Immature natural killer cell (primary cell): ENCODE results near the gene LRMDA. TPM values are rescaled to one million over a fixed set of nuclear protein-coding genes. Genes with fewer than 3 reads are reported as not detected.

ENCODE experiments used
- DNase-seq, 3 donors: peaks; one replicate each; pipeline ENCODE4 v3.0.0; 2022; ENCODE audit warnings: mixed read lengths in 1 of 3
- H3K27ac Mint-ChIP-seq, 6 donors: one replicate each; pipeline ENCODE4 v1.8.0; 2020; ENCODE audit warnings: mixed read lengths in 6 of 6, mild to moderate bottlenecking in 5 of 6, inconsistent platforms in 4 of 6, moderate library complexity in 3 of 6
- H3K27me3 Mint-ChIP-seq, 3 donors: one replicate each; pipeline ENCODE4 v1.8.0; 2020 to 2021; ENCODE audit warnings: low read depth in 3 of 3, mild to moderate bottlenecking in 3 of 3, mixed read lengths in 3 of 3, moderate library complexity in 3 of 3, inconsistent platforms in 1 of 3
- H3K36me3 Mint-ChIP-seq, 3 donors: one replicate each; pipeline ENCODE4 v1.8.0; 2020; ENCODE audit warnings: mixed read lengths in 3 of 3, inconsistent platforms in 2 of 3, mild to moderate bottlenecking in 2 of 3
- H3K4me1 Mint-ChIP-seq, 2 donors: one replicate each; pipeline ENCODE4 v1.8.0; 2020; ENCODE audit warnings: inconsistent platforms in 2 of 2, mild to moderate bottlenecking in 2 of 2, mixed read lengths in 2 of 2, moderate library complexity in 1 of 2
- H3K4me3 Mint-ChIP-seq, 5 donors: one replicate each; pipeline ENCODE4 v1.8.0; 2020; ENCODE audit warnings: mild to moderate bottlenecking in 5 of 5, mixed read lengths in 5 of 5, inconsistent platforms in 3 of 5, moderate library complexity in 3 of 5
- H3K9me3 Mint-ChIP-seq, 6 donors: one replicate each; pipeline ENCODE4 v1.8.0; 2020; ENCODE audit warnings: mild to moderate bottlenecking in 6 of 6, mixed read lengths in 6 of 6, inconsistent platforms in 4 of 6, moderate library complexity in 3 of 6
- polyA plus RNA-seq, 3 donors: library from polyadenylated mRNA; unstranded; fragments of 300-500 nt; fragmentation: Illumina TruSeq; gene quantifications; one replicate each; pipeline ENCODE4 v1.2.3, GENCODE V29; 2021

The LRMDA gene
- polyA plus RNA-seq, 3 donors from 2014 or later: 1.7 to 14.2 (median 2.3) TPM

DNA sequence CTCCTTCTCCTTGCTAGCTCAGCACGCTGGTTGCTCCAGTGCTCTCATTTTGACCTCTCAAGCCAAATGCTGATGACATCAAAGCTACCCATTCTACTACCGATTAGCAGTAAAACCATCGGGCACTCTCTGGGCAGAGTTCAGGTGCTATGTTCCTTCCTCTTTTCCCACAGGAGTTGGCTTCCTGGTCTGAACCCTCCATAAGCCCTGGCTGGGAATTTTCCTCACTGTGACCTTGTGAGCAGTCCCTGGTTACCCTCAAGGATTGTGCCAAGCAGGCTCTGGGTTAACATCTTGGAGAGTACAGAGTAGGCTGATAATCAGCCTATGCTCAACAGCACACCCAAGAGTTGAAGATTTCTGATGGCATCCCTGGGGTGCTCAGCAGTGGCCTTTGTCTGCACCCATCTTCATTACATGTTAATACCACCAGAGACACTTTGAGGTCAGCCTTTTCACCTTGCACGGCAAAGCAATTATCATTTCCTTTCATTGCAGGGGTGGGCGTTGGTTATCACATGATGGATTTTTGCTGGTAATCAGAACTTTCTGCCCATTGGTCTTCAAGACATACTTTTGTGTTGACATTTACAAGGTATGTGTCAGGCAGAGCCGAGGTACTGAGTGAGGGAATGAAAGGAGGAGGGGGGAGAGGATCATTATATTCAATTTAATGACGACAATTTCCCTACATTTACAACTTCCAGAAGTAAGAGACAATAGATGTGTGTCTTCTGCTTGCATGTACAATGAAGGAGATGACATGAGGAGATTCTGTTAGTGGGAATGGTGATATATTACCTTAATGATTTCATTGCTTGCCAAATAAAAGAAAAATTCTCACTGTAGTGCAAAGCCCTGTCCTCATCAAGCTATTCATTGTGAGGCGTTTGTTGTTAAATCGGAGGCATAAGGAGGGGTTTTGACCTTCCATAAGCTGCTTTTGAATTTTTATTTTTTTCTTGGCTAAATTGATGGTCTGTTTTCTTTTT lies 452.0 kb downstream of the LRMDA start:
- peaks cover 0 to 2% (median 0%) of the 10 kb centered on the region in 6 donors for H3K9me3 Mint-ChIP-seq
- no peak overlapping the region for H3K27ac Mint-ChIP-seq
- no peaks in the 10 kb centered on the region for H3K27me3 Mint-ChIP-seq
- no peaks in the 10 kb centered on the region for H3K4me1 Mint-ChIP-seq
- H3K4me3 Mint-ChIP-seq: no peak overlapping the region
- no peaks in the 10 kb centered on the region for H3K36me3 Mint-ChIP-seq
- no peak for DNase-seq

DNA sequence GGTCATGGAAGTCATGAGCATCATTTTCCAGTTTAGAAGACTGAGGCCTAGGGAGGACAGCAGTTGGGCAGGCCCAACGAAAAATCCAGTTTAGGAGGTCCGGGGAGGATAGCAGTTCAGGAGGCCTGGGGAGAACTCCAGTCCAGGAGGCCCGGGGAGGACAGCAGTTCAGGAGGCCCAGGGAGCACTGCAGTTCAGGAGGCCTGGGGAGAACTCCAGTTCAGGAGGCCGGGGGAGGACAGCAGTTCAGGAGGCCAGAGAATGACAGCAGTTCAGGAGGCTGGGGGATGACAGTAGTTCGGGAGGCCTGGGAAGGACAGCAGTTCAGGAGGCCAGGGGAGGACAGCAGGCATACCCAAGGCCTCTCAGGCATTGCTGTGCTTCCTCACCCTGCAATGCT lies 453.4 kb downstream of the LRMDA start:
- no peak overlapping the region for H3K27ac Mint-ChIP-seq
- H3K36me3 Mint-ChIP-seq: no peaks in the 10 kb centered on the region
- H3K4me3 Mint-ChIP-seq: no peak overlapping the region
- no peaks in the 10 kb centered on the region for H3K27me3 Mint-ChIP-seq
- H3K9me3 Mint-ChIP-seq: peaks cover 0 to 2% (median 0%) of the 10 kb centered on the region in 6 donors
- H3K4me1 Mint-ChIP-seq: no peaks in the 10 kb centered on the region
- DNase-seq: no peak

DNA sequence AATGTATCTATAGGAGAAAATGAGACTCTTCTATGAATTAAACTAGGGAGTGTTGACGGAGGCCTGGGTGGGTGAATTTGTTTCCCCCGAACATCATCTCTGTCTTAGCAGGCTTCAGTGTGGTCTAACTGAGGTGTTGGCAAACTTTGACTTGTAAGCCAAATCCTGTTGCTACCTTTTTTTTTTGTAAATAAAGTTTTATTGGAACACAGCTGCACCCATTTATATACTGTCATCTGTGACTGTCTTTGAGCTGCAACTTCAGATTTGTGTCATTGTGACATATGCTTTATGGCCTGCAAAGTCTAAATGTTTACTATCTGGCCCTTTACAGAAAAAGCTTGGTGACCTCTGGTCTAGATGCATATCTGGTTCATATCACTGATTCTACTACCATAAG lies 455.9 kb downstream of the LRMDA start:
- no peak for DNase-seq
- no peaks in the 10 kb centered on the region for H3K36me3 Mint-ChIP-seq
- no peaks in the 10 kb centered on the region for H3K9me3 Mint-ChIP-seq
- H3K4me1 Mint-ChIP-seq: no peaks in the 10 kb centered on the region
- no peak overlapping the region for H3K27ac Mint-ChIP-seq
- H3K4me3 Mint-ChIP-seq: no peak overlapping the region
- peaks cover 0 to 4% (median 4%) of the 10 kb centered on the region in 3 donors for H3K27me3 Mint-ChIP-seq

DNA sequence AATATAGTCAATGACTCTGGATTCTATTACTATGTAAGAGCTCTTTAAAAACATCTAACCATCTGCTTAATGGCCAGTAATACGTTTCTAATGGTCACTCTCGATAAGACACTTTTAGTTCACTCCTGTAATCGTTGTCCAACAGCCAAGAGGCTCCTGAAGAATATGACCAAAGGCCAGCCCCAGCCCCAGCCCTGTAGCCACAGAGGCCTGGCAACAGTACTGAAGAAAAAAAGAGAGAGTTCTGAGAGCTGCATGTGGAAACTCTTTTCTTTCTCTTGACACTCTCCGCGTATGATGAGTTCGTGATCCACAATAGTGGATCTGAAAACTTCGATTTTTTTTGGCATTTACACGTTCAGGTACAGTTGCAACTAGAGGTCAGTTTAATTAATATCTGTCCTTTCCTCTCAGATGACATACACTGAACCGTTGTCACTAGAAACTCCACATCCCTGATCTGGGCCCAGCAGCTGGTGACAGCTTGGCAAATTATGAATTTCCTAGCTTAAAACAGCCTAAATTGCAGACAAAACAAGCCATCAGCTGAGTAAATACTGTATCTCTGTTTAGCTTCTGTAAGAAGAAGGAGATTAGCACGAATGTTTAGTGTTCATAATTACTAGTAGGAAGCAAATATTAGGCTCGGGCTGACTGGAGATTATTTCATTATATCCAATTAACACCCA lies 456.7 kb downstream of the LRMDA start:
- no peaks in the 10 kb centered on the region for H3K9me3 Mint-ChIP-seq
- no peak overlapping the region for H3K27ac Mint-ChIP-seq
- no peaks in the 10 kb centered on the region for H3K36me3 Mint-ChIP-seq
- no peak overlapping the region for H3K4me3 Mint-ChIP-seq
- DNase-seq: no peak
- no peaks in the 10 kb centered on the region for H3K4me1 Mint-ChIP-seq
- H3K27me3 Mint-ChIP-seq: peaks cover 0 to 4% (median 4%) of the 10 kb centered on the region in 3 donors

DNA sequence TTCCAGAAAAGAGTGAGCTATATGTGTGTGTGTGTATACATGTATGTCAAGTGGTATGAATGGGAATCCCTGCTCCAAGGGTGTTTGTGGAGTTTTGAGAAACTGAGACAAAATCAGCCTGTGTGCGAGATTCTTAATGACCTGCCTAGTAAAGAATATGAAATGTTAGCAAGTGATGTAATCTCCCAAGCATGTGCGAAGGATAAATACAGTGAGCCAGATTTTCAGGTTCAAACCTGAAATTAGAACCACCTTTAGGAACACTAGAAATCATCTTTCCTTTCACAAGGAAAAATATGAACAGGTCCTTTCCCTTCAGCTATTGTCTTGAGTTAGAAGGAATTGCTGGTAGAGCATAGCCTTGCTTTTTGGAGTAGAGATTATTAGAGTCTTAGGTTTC lies 457.6 kb downstream of the LRMDA start:
- Mint-ChIP-seq H3K36me3 (no peaks in the 10 kb centered on the region), H3K27ac (no peak overlapping the region), H3K4me1 (no peaks in the 10 kb centered on the region), H3K27me3 (peaks cover 2 to 4% (median 4%) of the 10 kb centered on the region in 3 donors), H3K4me3 (no peak overlapping the region), H3K9me3 (no peaks in the 10 kb centered on the region)
- no peak for DNase-seq

GRCh38 chr10:75894761-75895160 lies 463.3 kb downstream of the LRMDA start:
- DNase-seq: no peak
- Mint-ChIP-seq H3K27me3 (peaks cover 2 to 4% (median 4%) of the 10 kb centered on the region in 3 donors), H3K27ac (no peak overlapping the region), H3K4me1 (no peaks in the 10 kb centered on the region), H3K9me3 (no peaks in the 10 kb centered on the region), H3K4me3 (no peak overlapping the region), H3K36me3 (no peaks in the 10 kb centered on the region)

- no peaks in the 10 kb centered on the region for H3K9me3 Mint-ChIP-seq
- no peaks in the 10 kb centered on the region for H3K36me3 Mint-ChIP-seq
- H3K4me1 Mint-ChIP-seq: no peaks in the 10 kb centered on the region
- DNase-seq: no peak
- H3K27ac Mint-ChIP-seq: no peak overlapping the region
- H3K4me3 Mint-ChIP-seq: no peak overlapping the region
- peaks cover 2 to 4% (median 4%) of the 10 kb centered on the region in 3 donors for H3K27me3 Mint-ChIP-seq
Observed at GRCh38 chr10:75895259-75895658, 463.8 kb downstream of the LRMDA start.

DNA sequence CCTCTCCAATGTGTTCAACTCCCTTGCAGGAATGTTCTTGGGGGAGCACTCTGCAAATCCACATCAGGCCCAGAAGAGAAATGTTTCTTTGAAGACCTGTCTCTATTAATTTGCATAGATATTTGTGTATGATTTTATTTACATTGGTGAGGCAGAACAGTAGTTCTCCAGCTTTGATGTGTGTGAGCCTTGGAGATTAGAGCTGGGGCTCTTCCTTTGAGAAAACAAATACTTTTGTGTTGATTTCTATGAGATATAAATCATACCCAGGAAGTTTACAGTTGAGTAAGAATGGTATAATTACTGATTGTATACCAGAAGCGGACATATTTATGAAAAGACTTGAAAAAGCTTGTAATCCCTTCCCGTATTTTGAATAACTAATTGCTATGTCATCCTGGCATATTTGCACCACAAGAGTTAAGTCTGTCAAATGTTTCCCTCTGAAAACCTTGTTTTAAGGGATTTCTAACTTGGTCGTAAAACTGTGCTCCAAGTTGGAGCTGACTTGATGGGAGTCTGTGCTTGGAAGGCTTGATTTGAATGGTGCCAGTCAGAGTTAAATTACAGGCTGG lies 468.5 kb downstream of the LRMDA start:
- Mint-ChIP-seq H3K36me3 (no peaks in the 10 kb centered on the region), H3K9me3 (no peaks in the 10 kb centered on the region), H3K27me3 (peaks cover 0 to 2% (median 2%) of the 10 kb centered on the region in 3 donors), H3K4me3 (no peak overlapping the region), H3K27ac (no peak overlapping the region), H3K4me1 (peaks cover 5 to 6% of the 10 kb centered on the region in 2 donors)
- no peak for DNase-seq

DNA sequence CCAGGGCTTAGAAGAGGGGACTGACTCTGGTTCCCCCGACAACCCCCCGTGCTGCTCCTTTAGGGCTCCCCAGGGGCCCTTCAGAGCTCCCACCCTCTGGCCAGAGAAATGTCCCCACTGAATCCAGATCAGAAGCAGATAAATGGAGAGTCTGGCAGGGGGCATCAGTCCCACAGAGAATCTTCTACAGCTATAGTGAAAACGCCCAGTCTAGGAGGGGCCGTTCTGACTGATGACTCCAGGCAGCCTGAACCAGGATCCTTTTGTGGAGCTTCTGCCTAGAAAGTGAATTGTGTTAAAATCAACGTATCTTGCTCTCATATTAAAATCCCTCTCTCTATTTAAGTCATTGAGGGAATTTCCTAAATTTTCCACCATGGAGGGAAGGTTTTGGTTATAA lies 471.4 kb downstream of the LRMDA start:
- H3K4me3 Mint-ChIP-seq: no peak overlapping the region
- H3K27me3 Mint-ChIP-seq: peaks cover 0 to 13% (median 2%) of the 10 kb centered on the region in 3 donors
- no peak overlapping the region for H3K27ac Mint-ChIP-seq
- H3K4me1 Mint-ChIP-seq: peaks cover 5 to 17% of the 10 kb centered on the region in 2 donors
- no peaks in the 10 kb centered on the region for H3K9me3 Mint-ChIP-seq
- no peak for DNase-seq
- no peaks in the 10 kb centered on the region for H3K36me3 Mint-ChIP-seq

GRCh38 chr10:75904499-75905283 lies 473.3 kb downstream of the LRMDA start:
- DNase-seq: peak in 2 of 3 donors; percentile 4 to 7
- Mint-ChIP-seq H3K27me3 (peaks cover 0 to 13% (median 2%) of the 10 kb centered on the region in 3 donors), H3K36me3 (no peaks in the 10 kb centered on the region), H3K4me1 (peaks cover 5 to 17% of the 10 kb centered on the region in 2 donors), H3K9me3 (no peaks in the 10 kb centered on the region), H3K4me3 (peak overlapping the region in 2 of 5 donors; percentile 5 to 8), H3K27ac (no peak overlapping the region)

DNA sequence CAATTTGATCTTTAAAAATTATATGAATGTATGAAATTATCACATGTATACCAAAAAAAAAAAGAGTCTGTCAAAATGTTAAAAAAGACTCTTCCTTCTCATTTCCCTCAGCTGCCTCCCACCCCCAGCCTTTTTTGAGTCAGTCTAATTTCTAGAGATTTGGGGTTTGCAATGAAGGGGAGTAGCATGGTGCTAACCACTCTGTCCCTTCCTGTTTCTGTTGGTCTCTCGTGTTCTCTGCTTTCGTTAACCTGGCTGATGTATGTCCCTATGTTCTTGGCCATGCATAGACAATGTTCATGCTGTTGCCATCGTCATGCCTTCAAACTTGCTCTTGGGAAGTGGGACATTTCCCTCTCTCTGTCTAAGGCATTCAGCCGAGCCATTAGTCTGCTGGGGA lies 474.1 kb downstream of the LRMDA start:
- H3K27me3 Mint-ChIP-seq: peaks cover 0 to 13% (median 2%) of the 10 kb centered on the region in 3 donors
- H3K9me3 Mint-ChIP-seq: no peaks in the 10 kb centered on the region
- peaks cover 5 to 17% of the 10 kb centered on the region in 2 donors for H3K4me1 Mint-ChIP-seq
- H3K4me3 Mint-ChIP-seq: peak overlapping the region in 1 of 5 donors; percentile 22
- H3K36me3 Mint-ChIP-seq: no peaks in the 10 kb centered on the region
- no peak for DNase-seq
- H3K27ac Mint-ChIP-seq: no peak overlapping the region

GRCh38 chr10:75910032-75910431 lies 478.6 kb downstream of the LRMDA start:
- H3K27ac Mint-ChIP-seq: no peak overlapping the region
- H3K4me1 Mint-ChIP-seq: peaks cover 0 to 10% of the 10 kb centered on the region in 2 donors
- peaks cover 1 to 15% (median 2%) of the 10 kb centered on the region in 3 donors for H3K27me3 Mint-ChIP-seq
- no peak for DNase-seq
- no peak overlapping the region for H3K4me3 Mint-ChIP-seq
- no peaks in the 10 kb centered on the region for H3K36me3 Mint-ChIP-seq
- no peaks in the 10 kb centered on the region for H3K9me3 Mint-ChIP-seq

GRCh38 chr10:75911426-75911825 lies 480.0 kb downstream of the LRMDA start:
- Mint-ChIP-seq H3K9me3 (no peaks in the 10 kb centered on the region), H3K4me3 (no peak overlapping the region), H3K4me1 (no peaks in the 10 kb centered on the region), H3K36me3 (no peaks in the 10 kb centered on the region), H3K27me3 (peaks cover 1 to 13% (median 2%) of the 10 kb centered on the region in 3 donors), H3K27ac (no peak overlapping the region)
- no peak for DNase-seq
